Measurements from ENCODE around the gene KCNIP4. TPM values are rescaled to one million over a fixed set of nuclear protein-coding genes. Genes with fewer than 3 reads are reported as not detected.
A peak's percentile ranks its signal among the peaks of the same experiment; 100 is the strongest.

The KCNIP4 gene
- total and polyA plus RNA-seq, 3 donors from 2014 or later = 0.68 TPM; not detected in 2

- no peak overlapping the region for H3K4me3 ChIP-seq
Observed at GRCh38 chr4:21203416-21203815, 745.2 kb downstream of the KCNIP4 start.

GRCh38 chr4:21202959-21203358 is 745.6 kb downstream of the KCNIP4 start:
- H3K4me1 ChIP-seq = no peaks in the 10 kb centered on the region
- no peaks in the 10 kb centered on the region for H3K9me3 ChIP-seq
- no peak overlapping the region for H3K4me3 ChIP-seq
- TF ChIP-seq CTCF (IDR thresholded peaks at IDR 0.05) (no peak), POLR2A (IDR thresholded peaks at IDR 0.05) (no peak)
- no peaks in the 10 kb centered on the region for H3K36me3 ChIP-seq (ENCODE audit: low read depth, missing control alignments)
- no peaks in the 10 kb centered on the region for H3K27me3 ChIP-seq
- intact Hi-C loops (cut with DNase I; ENCODE audit: low total_unique reads) = no loop called here
- no peak overlapping the region for H3K27ac ChIP-seq
- no peak for DNase-seq
- WGBS, 2 donors = 72 to 90% methylated on average over 3 of the region's 3 CpGs

More at GRCh38 chr4:21203416-21203815, 745.2 kb downstream of the KCNIP4 start:
- intact Hi-C loops (cut with DNase I; ENCODE audit: low total_unique reads) = no loop called here
- Histone ChIP-seq H3K27ac (no peak overlapping the region), H3K27me3 (no peaks in the 10 kb centered on the region), H3K4me1 (no peaks in the 10 kb centered on the region), H3K36me3 (ENCODE audit: low read depth, missing control alignments) (no peaks in the 10 kb centered on the region), H3K9me3 (no peaks in the 10 kb centered on the region)
- TF ChIP-seq CTCF (IDR thresholded peaks at IDR 0.05) (no peak), POLR2A (IDR thresholded peaks at IDR 0.05) (no peak)
- no peak for DNase-seq
- 88 to 92% methylated on average over 1 of the region's 1 CpG for WGBS, 2 donors

GRCh38 chr4:21198683-21199082 is 749.9 kb downstream of the KCNIP4 start:
- WGBS, 2 donors = 82 to 85% methylated on average over 4 of the region's 4 CpGs
- no peak for DNase-seq
- H3K9me3 ChIP-seq = no peaks in the 10 kb centered on the region
- TF ChIP-seq CTCF (IDR thresholded peaks at IDR 0.05) = no peak
- TF ChIP-seq POLR2A (IDR thresholded peaks at IDR 0.05) = no peak
- H3K27ac ChIP-seq = no peak overlapping the region
- no peaks in the 10 kb centered on the region for H3K4me1 ChIP-seq
- no peaks in the 10 kb centered on the region for H3K27me3 ChIP-seq
- H3K36me3 ChIP-seq (ENCODE audit: low read depth, missing control alignments) = no peaks in the 10 kb centered on the region
- intact Hi-C loops (cut with DNase I; ENCODE audit: low total_unique reads) = no loop called here
- no peak overlapping the region for H3K4me3 ChIP-seq

GRCh38 chr4:21195682-21196081 is 752.9 kb downstream of the KCNIP4 start:
- Histone ChIP-seq H3K27me3 (no peaks in the 10 kb centered on the region), H3K27ac (no peak overlapping the region), H3K4me3 (no peak overlapping the region), H3K36me3 (ENCODE audit: low read depth, missing control alignments) (no peaks in the 10 kb centered on the region), H3K9me3 (no peaks in the 10 kb centered on the region), H3K4me1 (no peaks in the 10 kb centered on the region)
- intact Hi-C loops (cut with DNase I; ENCODE audit: low total_unique reads) = no loop called here
- no peak for TF ChIP-seq POLR2A (IDR thresholded peaks at IDR 0.05)
- no peak for DNase-seq
- WGBS, 2 donors = 69 to 71% methylated on average over 6 of the region's 6 CpGs

GRCh38 chr4:21192367-21192766 is 756.2 kb downstream of the KCNIP4 start:
- intact Hi-C loops (cut with DNase I; ENCODE audit: low total_unique reads) = no loop called here
- Histone ChIP-seq H3K27me3 (no peaks in the 10 kb centered on the region), H3K9me3 (no peaks in the 10 kb centered on the region), H3K4me3 (no peak overlapping the region), H3K36me3 (ENCODE audit: low read depth, missing control alignments) (no peaks in the 10 kb centered on the region), H3K27ac (no peak overlapping the region), H3K4me1 (no peaks in the 10 kb centered on the region)
- no peak for TF ChIP-seq POLR2A (IDR thresholded peaks at IDR 0.05)
- peak in 1 of 3 experiments; percentile 45 for TF ChIP-seq CTCF (IDR thresholded peaks at IDR 0.05)
- WGBS, 2 donors = 87 to 91% methylated on average over 2 of the region's 2 CpGs
- no peak for DNase-seq
